Measurements from ENCODE around the gene ASIP.
"Not testable (repeated sequence)": the region's sequence is repeated elsewhere in the genome, so short reads cannot be mapped to it uniquely, and the experiment has no call there.

ASIP gene

GRCh38 chr20:34260208-34260942, 19.2 kb downstream of the ASIP start:
- Mint-ChIP-seq H3K4me1 (peaks cover 12% of the 10 kb centered on the region), H3K36me3 (no peaks in the 10 kb centered on the region), H3K9me3 (no peaks in the 10 kb centered on the region), H3K27ac (no peak overlapping the region), H3K27me3 (peaks cover 13% of the 10 kb centered on the region), H3K4me3 (no peak overlapping the region)
- ATAC-seq = no peak

- H3K9me3 Mint-ChIP-seq = no peaks in the 10 kb centered on the region
- no peaks in the 10 kb centered on the region for H3K27me3 Mint-ChIP-seq
- ATAC-seq = no peak
- H3K4me1 Mint-ChIP-seq = peaks cover 6% of the 10 kb centered on the region
- H3K27ac Mint-ChIP-seq = no peak overlapping the region
- no peak overlapping the region for H3K4me3 Mint-ChIP-seq
- no peaks in the 10 kb centered on the region for H3K36me3 Mint-ChIP-seq
These were observed 21.5 kb downstream of the ASIP start for GRCh38 chr20:34262488-34263288.

GRCh38 chr20:34263468-34263867, 22.2 kb downstream of the ASIP start:
- not testable (repeated sequence) for H3K4me1 Mint-ChIP-seq, ATAC-seq, H3K36me3 Mint-ChIP-seq, H3K27me3 Mint-ChIP-seq, H3K27ac Mint-ChIP-seq, H3K9me3 Mint-ChIP-seq, H3K4me3 Mint-ChIP-seq

GRCh38 chr20:34264141-34264540, 22.9 kb downstream of the ASIP start:
- peaks cover 9% of the 10 kb centered on the region for H3K36me3 Mint-ChIP-seq
- no peak for ATAC-seq

GRCh38 chr20:34268145-34268544, 26.9 kb downstream of the ASIP start:
- peaks cover 25% of the 10 kb centered on the region for H3K4me1 Mint-ChIP-seq
- no peak overlapping the region for H3K27ac Mint-ChIP-seq
- no peak overlapping the region for H3K4me3 Mint-ChIP-seq
- peaks cover 16% of the 10 kb centered on the region for H3K27me3 Mint-ChIP-seq
- no peaks in the 10 kb centered on the region for H3K9me3 Mint-ChIP-seq
- ATAC-seq = no peak
- peaks cover 27% of the 10 kb centered on the region for H3K36me3 Mint-ChIP-seq

More at GRCh38 chr20:34264141-34264540, 22.9 kb downstream of the ASIP start:
- Mint-ChIP-seq H3K9me3 (no peaks in the 10 kb centered on the region), H3K27ac (no peak overlapping the region), H3K4me3 (no peak overlapping the region), H3K4me1 (peaks cover 13% of the 10 kb centered on the region), H3K27me3 (peaks cover 11% of the 10 kb centered on the region)

- Mint-ChIP-seq H3K9me3 (no peaks in the 10 kb centered on the region), H3K27ac (peak overlapping the region; percentile 44), H3K27me3 (peaks cover 16% of the 10 kb centered on the region), H3K36me3 (peaks cover 36% of the 10 kb centered on the region), H3K4me3 (peak overlapping the region; percentile 69), H3K4me1 (peaks cover 25% of the 10 kb centered on the region)
- peak; percentile 50 for ATAC-seq
These were observed 27.8 kb downstream of the ASIP start for GRCh38 chr20:34268851-34269636.

- Mint-ChIP-seq H3K9me3 (no peaks in the 10 kb centered on the region), H3K27me3 (peaks cover 16% of the 10 kb centered on the region), H3K4me3 (no peak overlapping the region), H3K4me1 (peaks cover 25% of the 10 kb centered on the region), H3K36me3 (peaks cover 36% of the 10 kb centered on the region), H3K27ac (no peak overlapping the region)
- ATAC-seq = no peak
These were observed 28.9 kb downstream of the ASIP start for GRCh38 chr20:34269996-34270627.

GRCh38 chr20:34271956-34272355, 30.7 kb downstream of the ASIP start:
- Mint-ChIP-seq H3K36me3 (peaks cover 50% of the 10 kb centered on the region), H3K27ac (no peak overlapping the region), H3K4me3 (no peak overlapping the region), H3K27me3 (peaks cover 16% of the 10 kb centered on the region), H3K4me1 (peaks cover 25% of the 10 kb centered on the region), H3K9me3 (no peaks in the 10 kb centered on the region)
- ATAC-seq = no peak

GRCh38 chr20:34274694-34275093, 33.5 kb downstream of the ASIP start:
- H3K9me3 Mint-ChIP-seq = no peaks in the 10 kb centered on the region
- no peak overlapping the region for H3K27ac Mint-ChIP-seq
- no peak for ATAC-seq
- H3K4me1 Mint-ChIP-seq = peaks cover 13% of the 10 kb centered on the region
- H3K27me3 Mint-ChIP-seq = peaks cover under 1% of the 10 kb centered on the region
- no peak overlapping the region for H3K4me3 Mint-ChIP-seq
- peaks cover 65% of the 10 kb centered on the region for H3K36me3 Mint-ChIP-seq

GRCh38 chr20:34281177-34281576, 40.0 kb downstream of the ASIP start:
- Mint-ChIP-seq H3K36me3 (peaks cover 67% of the 10 kb centered on the region), H3K4me3 (no peak overlapping the region), H3K27me3 (no peaks in the 10 kb centered on the region), H3K9me3 (no peaks in the 10 kb centered on the region), H3K27ac (no peak overlapping the region), H3K4me1 (no peaks in the 10 kb centered on the region)
- ATAC-seq = no peak

GRCh38 chr20:34282041-34282440, 40.8 kb downstream of the ASIP start:
- ATAC-seq = no peak
- no peaks in the 10 kb centered on the region for H3K9me3 Mint-ChIP-seq
- H3K27ac Mint-ChIP-seq = no peak overlapping the region
- no peaks in the 10 kb centered on the region for H3K4me1 Mint-ChIP-seq
- H3K27me3 Mint-ChIP-seq = no peaks in the 10 kb centered on the region
- peaks cover 68% of the 10 kb centered on the region for H3K36me3 Mint-ChIP-seq
- no peak overlapping the region for H3K4me3 Mint-ChIP-seq

GRCh38 chr20:34283844-34284243, 42.6 kb downstream of the ASIP start:
- Mint-ChIP-seq H3K4me3 (no peak overlapping the region), H3K4me1 (no peaks in the 10 kb centered on the region), H3K9me3 (no peaks in the 10 kb centered on the region), H3K27ac (no peak overlapping the region), H3K27me3 (no peaks in the 10 kb centered on the region), H3K36me3 (peaks cover 68% of the 10 kb centered on the region)
- no peak for ATAC-seq

- Mint-ChIP-seq H3K4me1 (no peaks in the 10 kb centered on the region), H3K9me3 (no peaks in the 10 kb centered on the region), H3K4me3 (no peak overlapping the region), H3K27me3 (no peaks in the 10 kb centered on the region), H3K36me3 (peaks cover 68% of the 10 kb centered on the region), H3K27ac (no peak overlapping the region)
- no peak for ATAC-seq
These were observed 44.2 kb downstream of the ASIP start for GRCh38 chr20:34285450-34285849.

GRCh38 chr20:34287500-34287899, 46.3 kb downstream of the ASIP start:
- not testable (repeated sequence) for H3K9me3 Mint-ChIP-seq, H3K27ac Mint-ChIP-seq, H3K27me3 Mint-ChIP-seq, H3K4me1 Mint-ChIP-seq, ATAC-seq, H3K4me3 Mint-ChIP-seq
- peaks cover 71% of the 10 kb centered on the region for H3K36me3 Mint-ChIP-seq

GRCh38 chr20:34290471-34290870, 49.2 kb downstream of the ASIP start:
- H3K4me3 Mint-ChIP-seq = no peak overlapping the region
- no peaks in the 10 kb centered on the region for H3K9me3 Mint-ChIP-seq
- ATAC-seq = no peak
- no peaks in the 10 kb centered on the region for H3K4me1 Mint-ChIP-seq
- no peaks in the 10 kb centered on the region for H3K27me3 Mint-ChIP-seq
- no peak overlapping the region for H3K27ac Mint-ChIP-seq
- H3K36me3 Mint-ChIP-seq = peaks cover 89% of the 10 kb centered on the region

Measured in stimulated activated memory B cell treated with anti-CD40 and anti-IgM and Interleukin-4, amounts not matched to agents 10 μg/mL and 1 μg/mL and 100 μg/mL, for 72 hours (primary cell).